GM19025 (cell line): ENCODE measurements around the gene TBC1D5.
"Not testable (repeated sequence)": the region's sequence is repeated elsewhere in the genome, so short reads cannot be mapped to it uniquely, and the experiment has no call there.

Experiments
- ATAC-seq: cut with Tn5 transposase; IDR thresholded peaks from one replicate; pipeline ENCODE4 v1.9.1; 2021; ENCODE audit warnings: mild to moderate bottlenecking, low read depth, moderate library complexity; ENCODE audit not compliant: unreplicated experiment

TBC1D5 gene

GRCh38 chr3:17555525-17555924, 186.9 kb downstream of the TBC1D5 start:
- no peak for ATAC-seq

- no peak for ATAC-seq
These were observed 188.4 kb downstream of the TBC1D5 start for GRCh38 chr3:17554078-17554477.

GRCh38 chr3:17553080-17553479, 189.4 kb downstream of the TBC1D5 start:
- ATAC-seq = no peak

DNA sequence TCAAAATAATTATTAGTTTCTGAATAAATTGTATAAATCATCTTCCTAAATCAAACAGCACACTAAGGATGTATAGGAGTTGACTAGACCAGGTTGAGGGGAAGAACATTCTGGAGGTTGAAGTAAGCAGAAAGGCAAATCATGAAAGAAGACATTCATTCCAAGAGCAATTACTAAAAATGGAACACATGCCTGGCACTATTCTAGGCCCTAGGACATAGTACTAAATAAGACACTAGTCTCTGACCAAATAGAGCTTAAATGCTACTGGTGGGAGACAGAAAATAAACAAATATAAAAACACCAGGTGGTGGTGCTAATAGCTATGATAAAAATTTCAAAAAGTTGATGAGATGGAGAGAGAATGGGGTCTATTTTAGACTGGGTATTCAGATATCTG, 190.1 kb downstream of the TBC1D5 start:
- ATAC-seq = no peak

- ATAC-seq = no peak
These were observed 190.5 kb downstream of the TBC1D5 start for GRCh38 chr3:17551895-17552294.

- ATAC-seq = no peak
These were observed 191.1 kb downstream of the TBC1D5 start for GRCh38 chr3:17551333-17551732.

DNA sequence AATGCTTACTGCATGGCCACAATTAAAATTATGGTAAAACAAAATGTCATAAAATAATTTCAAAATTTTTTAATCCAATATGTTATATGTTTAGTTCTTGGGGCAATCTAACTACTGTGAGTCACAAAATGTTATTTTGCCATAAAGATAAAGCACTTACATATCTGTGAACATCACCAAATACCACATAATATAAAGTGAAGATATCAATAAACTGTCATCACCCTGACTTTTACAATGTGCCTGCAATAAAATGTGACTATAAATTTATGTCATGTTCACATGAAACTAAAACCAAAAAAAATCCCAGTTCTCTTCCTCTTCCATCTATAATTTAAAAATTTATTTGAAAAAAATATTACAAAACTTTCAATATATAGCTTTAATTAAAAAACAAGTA, 191.8 kb downstream of the TBC1D5 start:
- ATAC-seq = no peak

GRCh38 chr3:17546500-17547255, 195.8 kb downstream of the TBC1D5 start:
- ATAC-seq = no peak

DNA sequence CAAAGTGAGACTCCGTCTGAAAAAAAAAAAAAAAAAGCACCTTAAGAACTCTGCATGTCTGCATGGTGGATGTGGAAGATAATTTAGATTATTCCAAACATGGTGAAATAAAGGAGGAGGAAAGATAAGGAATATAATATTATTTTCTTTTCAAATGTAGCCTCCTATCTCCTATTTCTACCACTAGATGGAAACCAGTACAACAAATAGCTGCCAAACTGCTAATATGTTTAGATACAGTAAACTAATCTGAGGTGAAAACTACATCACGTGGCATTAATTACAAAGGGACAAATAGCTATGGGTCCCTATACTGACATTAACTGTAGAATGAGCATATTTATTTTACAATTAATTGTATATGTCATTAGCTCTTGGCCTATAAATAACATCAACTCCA, 197.8 kb downstream of the TBC1D5 start:
- ATAC-seq = no peak

GRCh38 chr3:17542591-17542990, 199.8 kb downstream of the TBC1D5 start:
- ATAC-seq = no peak

DNA sequence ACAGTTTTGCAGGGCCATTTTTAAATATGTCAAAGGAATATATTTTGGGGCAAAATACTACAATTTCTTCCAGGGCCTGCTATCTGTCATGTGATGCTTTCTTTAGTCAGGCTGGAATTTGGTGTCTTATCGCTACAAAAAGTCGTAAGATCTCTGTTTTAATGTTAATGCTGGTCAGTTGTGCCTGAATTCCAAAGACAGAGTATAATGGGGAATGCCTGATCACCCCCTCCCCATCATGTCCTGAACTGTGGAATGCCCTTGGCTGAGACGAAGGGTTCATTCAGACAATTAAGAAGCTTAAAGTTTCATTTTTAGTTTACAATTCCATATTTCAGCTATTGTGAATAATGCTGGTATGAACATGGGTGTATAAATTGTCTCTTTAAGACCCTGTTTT, 203.0 kb downstream of the TBC1D5 start:
- no peak for ATAC-seq

- no peak for ATAC-seq
These were observed 207.2 kb downstream of the TBC1D5 start for GRCh38 chr3:17535274-17535673.

DNA sequence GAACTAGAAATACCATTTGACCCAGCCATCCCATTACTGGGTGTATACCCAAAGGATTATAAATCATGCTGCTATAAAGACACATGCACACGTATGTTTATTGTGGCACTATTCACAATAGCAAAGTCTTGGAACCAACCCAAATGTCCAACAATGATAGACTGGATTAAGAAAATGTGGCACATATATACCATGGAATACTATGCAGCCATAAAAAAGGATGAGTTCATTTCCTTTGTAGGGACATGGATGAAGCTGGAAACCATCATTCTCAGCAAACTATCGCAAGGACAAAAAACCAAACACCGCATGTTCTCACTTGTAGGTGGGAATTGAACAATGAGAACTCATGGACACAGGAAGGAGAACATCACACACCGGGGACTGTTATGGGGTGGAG, 210.0 kb downstream of the TBC1D5 start:
- not testable (repeated sequence) for ATAC-seq

DNA sequence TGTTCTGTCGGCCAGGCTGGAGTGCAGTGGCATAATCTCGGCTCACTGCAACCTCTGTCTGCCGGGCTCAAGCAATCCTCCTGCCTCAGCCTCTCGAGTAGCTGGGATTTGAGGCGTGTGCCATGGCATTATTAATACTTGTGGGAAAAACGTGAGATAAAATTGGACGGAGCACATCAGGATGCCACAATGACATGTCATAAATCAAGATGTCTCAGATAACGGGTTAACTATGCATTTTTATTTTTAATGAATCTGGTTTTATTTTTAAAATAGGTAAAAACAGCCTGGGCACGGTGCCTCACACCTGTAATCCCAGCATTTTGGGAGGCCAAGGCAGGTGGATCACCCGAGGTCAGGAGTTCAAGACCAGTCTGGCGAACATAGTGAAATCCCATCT, 212.8 kb downstream of the TBC1D5 start:
- ATAC-seq = no peak

- ATAC-seq = no peak
These were observed 224.0 kb downstream of the TBC1D5 start for GRCh38 chr3:17518189-17519059.

GRCh38 chr3:17515445-17516234, 226.8 kb downstream of the TBC1D5 start:
- ATAC-seq = no peak

GRCh38 chr3:17514597-17514996, 227.8 kb downstream of the TBC1D5 start:
- ATAC-seq = no peak

- ATAC-seq = no peak
These were observed 232.2 kb downstream of the TBC1D5 start for GRCh38 chr3:17510265-17510664.

DNA sequence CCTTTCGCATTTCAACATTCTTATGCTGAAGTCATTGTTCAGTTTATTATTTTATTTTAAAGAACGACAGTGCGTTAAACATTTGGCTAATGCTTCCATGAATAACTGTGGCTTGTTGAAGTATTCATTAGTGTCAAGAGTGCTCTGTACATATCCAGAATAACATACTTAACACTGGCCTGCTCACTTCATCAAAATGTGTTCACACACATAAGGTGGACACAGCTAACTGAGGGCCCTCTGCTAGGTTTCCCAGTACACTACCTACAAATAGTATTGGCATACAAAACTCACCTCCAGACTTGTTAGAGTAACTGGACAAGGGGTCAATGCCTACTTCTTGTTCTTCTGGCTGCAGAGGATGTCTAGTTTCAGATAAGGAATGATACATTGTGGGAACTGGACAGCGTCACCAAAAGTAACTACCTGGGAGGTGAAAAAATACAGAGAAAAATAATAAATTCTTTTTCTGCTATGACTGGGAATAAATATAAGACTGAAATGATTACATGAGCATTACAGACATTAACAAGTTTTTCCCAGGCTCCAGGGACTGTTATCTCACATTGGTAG, 234.2 kb downstream of the TBC1D5 start:
- ATAC-seq = no peak

- no peak for ATAC-seq
These were observed 235.0 kb downstream of the TBC1D5 start for GRCh38 chr3:17507480-17507879.

- no peak for ATAC-seq
These were observed 236.6 kb downstream of the TBC1D5 start for GRCh38 chr3:17505856-17506255.
